BJ (cell line): ENCODE results near the gene ADGRG2. TPM values are rescaled to one million over a fixed set of nuclear protein-coding genes. Genes with fewer than 3 reads are reported as not detected.

Source experiments
- CTCF ChIA-PET: fragments of 350-600 bp; formaldehyde crosslinking; extraction: SDS; loops from one replicate; lab custom pipeline; 2021; ENCODE audit warnings: antibody characterized with exemption, inconsistent platforms; lab: Yijun Ruan, JAX
- POLR2A ChIA-PET: fragments of 300-600 bp; sonication (Branson Sonifier 250); formaldehyde crosslinking; extraction: SDS; loops from one replicate; lab custom pipeline; 2021; ENCODE audit warnings: antibody characterized with exemption; lab: Charles Lee
- DNase-seq: peaks from one replicate; pipeline ENCODE4 v3.0.0-alpha.2; 2011; ENCODE audit warnings: low read depth
- H3K27me3 ChIP-seq: 2 replicates; pipeline ENCODE4 v1.6.0; 2011; ENCODE audit warnings: low read length; ENCODE audit not compliant: control insufficient read depth, insufficient read depth
- H3K36me3 ChIP-seq: 2 replicates; pipeline ENCODE4 v1.5.1; 2011; ENCODE audit warnings: low read length; ENCODE audit not compliant: control insufficient read depth, insufficient read depth
- H3K4me3 ChIP-seq: 2 replicates; pipeline ENCODE4 v1.5.1; 2011; ENCODE audit warnings: low read depth, mild to moderate bottlenecking, control low read depth, low read length
- polyA plus RNA-seq: library from polyadenylated mRNA; depleted of rRNA; stranded (reverse); fragments of >200 nt; gene quantifications from 2 replicates; pipeline ENCODE4 v1.2.3, GENCODE V29; 2011
- TF ChIP-seq, protein P1 (sequence below): IDR thresholded peaks from 2 replicates; pipeline ENCODE4 v1.5.1; 2011; ENCODE audit warnings: low read depth, mild to moderate bottlenecking, control low read depth, inconsistent platforms, low read length, moderate library complexity; ENCODE audit not compliant: insufficient read depth

ADGRG2 gene
- polyA plus RNA-seq, 1 experiment = 0.05 TPM

DNA sequence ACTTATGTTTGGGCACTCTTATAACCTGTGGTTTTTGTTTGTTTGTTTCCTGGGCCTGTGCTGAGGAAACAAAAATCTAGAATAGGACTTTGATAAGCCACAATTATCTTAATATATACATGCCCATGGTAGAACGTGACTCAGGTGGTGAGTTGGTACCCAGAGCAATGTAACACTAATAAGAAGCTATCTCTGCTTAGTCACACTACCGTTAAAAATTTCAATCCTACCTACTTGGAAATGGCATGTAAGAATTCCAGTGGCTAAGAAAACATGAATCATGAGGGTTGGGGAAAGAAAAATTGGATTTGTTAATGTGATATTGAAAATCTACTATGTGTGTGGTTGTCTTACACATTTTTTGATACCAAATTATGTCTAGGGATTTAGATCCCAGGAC lies 30.5 kb upstream of the ADGRG2 start:
- POLR2A ChIA-PET = no interaction called here

DNA sequence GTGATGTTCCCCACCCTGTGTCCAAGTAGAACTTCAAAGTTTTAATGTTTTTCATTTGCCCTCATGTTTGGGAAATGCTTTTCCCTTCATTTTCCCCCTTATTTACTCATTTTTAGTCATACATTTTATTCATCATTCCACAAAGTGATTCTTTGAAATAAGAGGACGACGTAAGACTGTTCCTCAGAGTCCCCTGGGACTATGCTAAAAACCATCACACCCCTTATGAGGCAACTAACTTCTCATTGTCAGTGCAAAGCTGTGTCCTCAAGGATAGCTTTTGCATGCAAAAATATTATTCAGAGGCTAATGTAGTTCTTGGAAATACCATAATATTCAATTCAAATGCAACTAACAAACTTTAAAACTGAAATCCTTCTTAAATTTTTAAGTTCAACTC lies 14.8 kb upstream of the ADGRG2 start:
- POLR2A ChIA-PET = no interaction called here
- DNase-seq = no peak
- Histone ChIP-seq H3K36me3 (no peaks in the 10 kb centered on the region), H3K4me3 (no peak overlapping the region), H3K27me3 (no peaks in the 10 kb centered on the region)
- CTCF ChIA-PET = interaction anchor here (0.6 kb wide), 1 partner anchor 230 kb away, joined by 4 read pairs; no protein-coding TSS in a partner anchor
- TF ChIP-seq, protein P1, sequence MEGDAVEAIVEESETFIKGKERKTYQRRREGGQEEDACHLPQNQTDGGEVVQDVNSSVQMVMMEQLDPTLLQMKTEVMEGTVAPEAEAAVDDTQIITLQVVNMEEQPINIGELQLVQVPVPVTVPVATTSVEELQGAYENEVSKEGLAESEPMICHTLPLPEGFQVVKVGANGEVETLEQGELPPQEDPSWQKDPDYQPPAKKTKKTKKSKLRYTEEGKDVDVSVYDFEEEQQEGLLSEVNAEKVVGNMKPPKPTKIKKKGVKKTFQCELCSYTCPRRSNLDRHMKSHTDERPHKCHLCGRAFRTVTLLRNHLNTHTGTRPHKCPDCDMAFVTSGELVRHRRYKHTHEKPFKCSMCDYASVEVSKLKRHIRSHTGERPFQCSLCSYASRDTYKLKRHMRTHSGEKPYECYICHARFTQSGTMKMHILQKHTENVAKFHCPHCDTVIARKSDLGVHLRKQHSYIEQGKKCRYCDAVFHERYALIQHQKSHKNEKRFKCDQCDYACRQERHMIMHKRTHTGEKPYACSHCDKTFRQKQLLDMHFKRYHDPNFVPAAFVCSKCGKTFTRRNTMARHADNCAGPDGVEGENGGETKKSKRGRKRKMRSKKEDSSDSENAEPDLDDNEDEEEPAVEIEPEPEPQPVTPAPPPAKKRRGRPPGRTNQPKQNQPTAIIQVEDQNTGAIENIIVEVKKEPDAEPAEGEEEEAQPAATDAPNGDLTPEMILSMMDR = no peak

More for the DNA sequence above, 30.5 kb upstream of the ADGRG2 start:
- DNase-seq = no peak
- Histone ChIP-seq H3K4me3 (no peak overlapping the region), H3K27me3 (no peaks in the 10 kb centered on the region), H3K36me3 (no peaks in the 10 kb centered on the region)
- TF ChIP-seq, protein P1 = no peak
- CTCF ChIA-PET = no interaction called here

- no peak for DNase-seq
- Histone ChIP-seq H3K27me3 (no peaks in the 10 kb centered on the region), H3K4me3 (no peak overlapping the region), H3K36me3 (no peaks in the 10 kb centered on the region)
- CTCF ChIA-PET = no interaction called here
- TF ChIP-seq, protein P1 = no peak
- POLR2A ChIA-PET = no interaction called here
These were observed 11.5 kb upstream of the ADGRG2 start for GRCh38 chrX:19133784-19134183.

GRCh38 chrX:19133231-19133630 lies 11.0 kb upstream of the ADGRG2 start:
- Histone ChIP-seq H3K4me3 (no peak overlapping the region), H3K27me3 (no peaks in the 10 kb centered on the region), H3K36me3 (no peaks in the 10 kb centered on the region)
- no peak for DNase-seq
- ChIA-PET CTCF (no interaction called here), POLR2A (no interaction called here)
- TF ChIP-seq, protein P1 = no peak

- DNase-seq = no peak
- no peaks in the 10 kb centered on the region for H3K27me3 ChIP-seq
- CTCF ChIA-PET = no interaction called here
- TF ChIP-seq, protein P1 = no peak
- H3K36me3 ChIP-seq = no peaks in the 10 kb centered on the region
- H3K4me3 ChIP-seq = no peak overlapping the region
- POLR2A ChIA-PET = no interaction called here
These were observed 8.4 kb upstream of the ADGRG2 start for GRCh38 chrX:19130628-19131027.
